Neural cell (in vitro differentiated cells): Measurements from ENCODE around the gene TGFA. TPM values are rescaled to one million over a fixed set of nuclear protein-coding genes. Genes with fewer than 3 reads are reported as not detected.

ENCODE experiments used
- H2AFZ ChIP-seq: fragments of 200-600, 300-800 bp; sonication (generic), shearing (Covaris generic); 2 replicates; pipeline ENCODE4 v1.6.0; 2014; ENCODE audit warnings: low read depth, mild to moderate bottlenecking, antibody characterized with exemption, low read length, moderate library complexity
- H3F3A ChIP-seq: fragments of 200-600 bp; shearing (Covaris generic); 2 replicates; pipeline ENCODE4 v1.6.1; 2016; ENCODE audit warnings: mild to moderate bottlenecking, moderate library complexity, mixed read lengths, antibody characterized with exemption, low read length; ENCODE audit not compliant: insufficient read depth, poor library complexity, severe bottlenecking
- H3K27ac ChIP-seq: fragments of 200-600, 300-800 bp; sonication (generic), shearing (Covaris generic); 2 replicates; pipeline ENCODE4 v1.5.1; 2014; ENCODE audit warnings: mild to moderate bottlenecking, low read length, moderate library complexity
- H3K27me3 ChIP-seq: fragments of 300-800, 200-600 bp; sonication (generic), shearing (Covaris generic); 2 replicates; pipeline ENCODE4 v1.6.0; 2014; ENCODE audit warnings: mild to moderate bottlenecking, low read depth, low read length, moderate library complexity; ENCODE audit not compliant: insufficient read depth
- H3K36me3 ChIP-seq: fragments of 300-800, 200-600 bp; sonication (generic), shearing (Covaris generic); 2 replicates; pipeline ENCODE4 v1.5.1; 2014; ENCODE audit warnings: mild to moderate bottlenecking, antibody characterized with exemption, low read length, moderate library complexity; ENCODE audit not compliant: insufficient read depth
- H3K4me2 ChIP-seq: fragments of 300-800, 200-600 bp; sonication (generic), shearing (Covaris generic); 2 replicates; pipeline ENCODE4 v1.6.0; 2014; ENCODE audit warnings: mild to moderate bottlenecking, low read length
- H3K4me3 ChIP-seq: fragments of 300-800, 200-600 bp; sonication (generic), shearing (Covaris generic); 2 replicates; pipeline ENCODE4 v1.5.1; 2014; ENCODE audit warnings: mild to moderate bottlenecking, low read length, moderate library complexity
- H3K79me2 ChIP-seq: fragments of 200-600 bp; shearing (Covaris generic); replicated peaks from 2 replicates; pipeline ENCODE4 v1.6.0; 2014; ENCODE audit warnings: mild to moderate bottlenecking, low read length, moderate library complexity; ENCODE audit not compliant: insufficient read depth
- H3K9ac ChIP-seq: fragments of 300-800, 200-600 bp; sonication (generic), shearing (Covaris generic); 2 replicates; pipeline ENCODE4 v1.6.1; 2016; ENCODE audit warnings: mild to moderate bottlenecking, low read length, mixed read lengths
- H3K9me2 ChIP-seq: fragments of 200-600 bp; shearing (Covaris generic); 2 replicates; pipeline ENCODE4 v1.6.1; 2016; ENCODE audit warnings: mild to moderate bottlenecking, low read length, mixed read lengths; ENCODE audit not compliant: insufficient read depth
- H3K9me3 ChIP-seq: fragments of 200-600, 300-800 bp; sonication (generic), shearing (Covaris generic); 2 replicates; pipeline ENCODE4 v1.6.1; 2016; ENCODE audit warnings: mild to moderate bottlenecking, mixed run types, low read length, moderate library complexity, mixed read lengths
- H4K20me1 ChIP-seq: fragments of 200-600 bp; shearing (Covaris generic); 2 replicates; pipeline ENCODE4 v1.6.1; 2016; ENCODE audit warnings: mild to moderate bottlenecking, mixed run types; ENCODE audit not compliant: insufficient read depth
- EP300 ChIP-seq: fragments of 450-650 bp; conservative IDR thresholded peaks from 2 replicates; pipeline ENCODE4 v1.6.1; 2014; ENCODE audit warnings: antibody characterized with exemption, mild to moderate bottlenecking, moderate library complexity; ENCODE audit not compliant: poor library complexity, severe bottlenecking
- EZH2 ChIP-seq: fragments of 200-600, 300-800 bp; shearing (Covaris generic), sonication (generic); IDR thresholded peaks from 2 replicates; pipeline ENCODE4 v1.6.1; 2014; ENCODE audit warnings: antibody characterized with exemption, low read length, borderline replicate concordance, mild to moderate bottlenecking; ENCODE audit not compliant: insufficient read depth, poor library complexity, severe bottlenecking
- MXI1 ChIP-seq: fragments of 450-650 bp; conservative IDR thresholded peaks from 2 replicates; pipeline ENCODE4 v1.6.1; 2014; ENCODE audit warnings: antibody characterized with exemption, mild to moderate bottlenecking; ENCODE audit not compliant: poor library complexity, severe bottlenecking
- POLR2AphosphoS5 ChIP-seq: IDR thresholded peaks from 2 replicates; pipeline ENCODE4 v1.6.1; 2012
- RAD21 ChIP-seq: fragments of 450-650 bp; conservative IDR thresholded peaks from 2 replicates; pipeline ENCODE4 v1.6.1; 2014; ENCODE audit warnings: antibody characterized with exemption, mild to moderate bottlenecking, moderate library complexity
- SMC3 ChIP-seq: fragments of 450-650 bp; conservative IDR thresholded peaks from 2 replicates; pipeline ENCODE4 v1.6.1; 2014; ENCODE audit warnings: antibody characterized with exemption, mild to moderate bottlenecking, moderate library complexity; ENCODE audit not compliant: poor library complexity
- TAF1 ChIP-seq: IDR thresholded peaks from 2 replicates; pipeline ENCODE4 v1.6.1; 2012; ENCODE audit warnings: low read depth
- polyA plus RNA-seq: library from polyadenylated mRNA; depleted of rRNA; stranded (reverse); fragments of >200 nt; gene quantifications from 2 replicates; pipeline ENCODE4 v1.2.3, GENCODE V29; 2014
- TF ChIP-seq, protein P1 (sequence below): fragments of 450-650 bp; IDR thresholded peaks from 2 replicates; pipeline ENCODE4 v1.5.1; 2014; ENCODE audit warnings: antibody characterized with exemption, mild to moderate bottlenecking, moderate library complexity; ENCODE audit not compliant: poor library complexity, severe bottlenecking
- TF ChIP-seq, protein P2 (sequence below): IDR thresholded peaks from 2 replicates; pipeline ENCODE4 v1.6.1; 2012; ENCODE audit warnings: borderline replicate concordance

TGFA gene
- polyA plus RNA-seq, 1 donor from 2014 or later = 0.85 TPM

DNA sequence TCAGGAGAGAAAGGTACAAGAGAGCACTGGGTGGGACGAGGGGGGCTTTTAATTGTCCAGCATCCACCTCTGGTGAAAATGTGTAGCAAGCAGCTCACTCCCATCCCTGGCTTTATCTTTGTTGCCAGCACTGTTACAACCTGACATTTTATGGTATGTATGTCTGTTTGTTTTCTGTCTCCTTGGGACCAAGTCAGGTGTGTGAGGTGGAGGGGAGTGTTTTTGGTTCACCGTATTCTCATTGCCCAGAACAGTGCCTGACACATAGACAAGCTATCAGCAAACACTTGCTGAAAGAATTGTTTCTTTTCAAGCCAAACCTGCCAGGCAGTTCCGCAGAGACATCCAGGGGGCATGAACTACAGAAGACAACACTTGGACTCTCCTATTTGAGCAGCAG is 24.7 kb downstream of the TGFA start:
- H3K9me2 ChIP-seq = no peaks in the 10 kb centered on the region
- no peaks in the 10 kb centered on the region for H3F3A ChIP-seq
- no peak overlapping the region for H3K9ac ChIP-seq
- no peaks in the 10 kb centered on the region for H4K20me1 ChIP-seq
- no peak overlapping the region for H3K4me3 ChIP-seq
- TF ChIP-seq, protein P1, sequence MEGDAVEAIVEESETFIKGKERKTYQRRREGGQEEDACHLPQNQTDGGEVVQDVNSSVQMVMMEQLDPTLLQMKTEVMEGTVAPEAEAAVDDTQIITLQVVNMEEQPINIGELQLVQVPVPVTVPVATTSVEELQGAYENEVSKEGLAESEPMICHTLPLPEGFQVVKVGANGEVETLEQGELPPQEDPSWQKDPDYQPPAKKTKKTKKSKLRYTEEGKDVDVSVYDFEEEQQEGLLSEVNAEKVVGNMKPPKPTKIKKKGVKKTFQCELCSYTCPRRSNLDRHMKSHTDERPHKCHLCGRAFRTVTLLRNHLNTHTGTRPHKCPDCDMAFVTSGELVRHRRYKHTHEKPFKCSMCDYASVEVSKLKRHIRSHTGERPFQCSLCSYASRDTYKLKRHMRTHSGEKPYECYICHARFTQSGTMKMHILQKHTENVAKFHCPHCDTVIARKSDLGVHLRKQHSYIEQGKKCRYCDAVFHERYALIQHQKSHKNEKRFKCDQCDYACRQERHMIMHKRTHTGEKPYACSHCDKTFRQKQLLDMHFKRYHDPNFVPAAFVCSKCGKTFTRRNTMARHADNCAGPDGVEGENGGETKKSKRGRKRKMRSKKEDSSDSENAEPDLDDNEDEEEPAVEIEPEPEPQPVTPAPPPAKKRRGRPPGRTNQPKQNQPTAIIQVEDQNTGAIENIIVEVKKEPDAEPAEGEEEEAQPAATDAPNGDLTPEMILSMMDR = no peak
- no peak for TF ChIP-seq MXI1
- no peak for TF ChIP-seq TAF1
- no peak overlapping the region for H3K4me2 ChIP-seq
- H3K9me3 ChIP-seq = no peaks in the 10 kb centered on the region
- no peak overlapping the region for H2AFZ ChIP-seq
- H3K27me3 ChIP-seq = no peaks in the 10 kb centered on the region
- no peak overlapping the region for H3K27ac ChIP-seq
- H3K79me2 ChIP-seq = no peaks in the 10 kb centered on the region
- H3K36me3 ChIP-seq = no peaks in the 10 kb centered on the region

DNA sequence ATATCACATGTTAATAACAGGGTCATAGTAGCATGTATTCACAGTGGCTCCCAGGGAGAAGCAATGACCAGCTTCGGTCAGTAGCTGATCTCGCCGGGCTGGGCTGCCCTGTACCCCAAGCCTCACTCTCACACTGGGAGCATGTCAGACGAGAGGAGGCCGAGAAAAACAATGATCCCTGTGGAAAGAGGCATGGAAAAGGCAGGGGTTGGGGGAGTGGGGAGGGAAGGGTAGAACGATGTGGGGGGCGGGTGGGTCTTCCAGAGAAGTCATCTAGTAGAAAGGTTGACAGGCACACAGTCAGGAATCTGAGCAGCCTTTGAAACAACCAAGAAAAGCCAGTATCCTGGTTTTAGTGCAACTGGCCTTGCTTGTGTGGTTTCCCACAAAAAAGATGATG is 25.4 kb downstream of the TGFA start:
- no peaks in the 10 kb centered on the region for H3K9me3 ChIP-seq
- no peaks in the 10 kb centered on the region for H3K79me2 ChIP-seq
- H3K27ac ChIP-seq = no peak overlapping the region
- H3K9ac ChIP-seq = no peak overlapping the region
- no peaks in the 10 kb centered on the region for H4K20me1 ChIP-seq
- no peaks in the 10 kb centered on the region for H3K9me2 ChIP-seq
- H3F3A ChIP-seq = no peaks in the 10 kb centered on the region
- H3K4me2 ChIP-seq = no peak overlapping the region
- H3K4me3 ChIP-seq = no peak overlapping the region
- no peaks in the 10 kb centered on the region for H3K27me3 ChIP-seq
- no peaks in the 10 kb centered on the region for H3K36me3 ChIP-seq
- H2AFZ ChIP-seq = no peak overlapping the region
- TF ChIP-seq EP300 (no peak), SMC3 (no peak)
- TF ChIP-seq, protein P1 = no peak

DNA sequence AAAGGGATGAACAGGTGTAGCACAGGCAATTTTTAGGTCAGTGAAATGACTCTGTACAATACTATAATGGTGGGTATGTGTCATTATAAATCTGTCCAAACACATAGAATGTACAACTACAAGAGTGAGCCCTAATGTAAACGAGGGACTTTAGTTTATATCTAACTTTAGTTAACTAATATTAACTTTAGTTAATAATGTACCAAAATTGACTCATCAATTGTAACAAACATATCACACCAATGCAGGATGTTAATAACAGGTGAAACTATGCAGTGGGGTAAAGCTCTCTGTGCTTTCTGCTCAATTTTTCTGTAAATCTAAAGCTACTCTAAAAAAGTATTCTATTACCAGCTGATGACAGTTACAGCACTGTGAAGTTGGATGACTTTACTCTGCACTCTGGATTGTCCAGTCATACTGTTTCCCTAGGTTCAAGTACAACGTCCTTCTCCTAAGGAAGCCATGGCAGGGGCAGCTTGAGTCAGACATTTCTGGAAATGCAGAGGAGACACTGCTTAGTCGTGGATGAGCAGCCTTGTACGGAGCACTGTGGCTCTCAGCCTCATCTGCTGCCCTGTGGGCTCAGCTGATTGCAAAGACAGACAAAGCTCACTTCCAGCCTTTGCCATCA is 26.1 kb downstream of the TGFA start:
- H3K9me3 ChIP-seq = no peaks in the 10 kb centered on the region
- H3K36me3 ChIP-seq = no peaks in the 10 kb centered on the region
- no peaks in the 10 kb centered on the region for H3K79me2 ChIP-seq
- no peak overlapping the region for H3K9ac ChIP-seq
- H3K27me3 ChIP-seq = no peaks in the 10 kb centered on the region
- no peak overlapping the region for H3K27ac ChIP-seq
- no peaks in the 10 kb centered on the region for H3K9me2 ChIP-seq
- no peak overlapping the region for H2AFZ ChIP-seq
- H3K4me3 ChIP-seq = no peak overlapping the region
- no peak overlapping the region for H3K4me2 ChIP-seq
- no peaks in the 10 kb centered on the region for H3F3A ChIP-seq
- no peaks in the 10 kb centered on the region for H4K20me1 ChIP-seq
- TF ChIP-seq EP300 (no peak), SMC3 (no peak), MXI1 (no peak), TAF1 (no peak), EZH2 (no peak), POLR2AphosphoS5 (no peak), RAD21 (no peak)
- TF ChIP-seq, protein P1 = no peak
- TF ChIP-seq, protein P2, sequence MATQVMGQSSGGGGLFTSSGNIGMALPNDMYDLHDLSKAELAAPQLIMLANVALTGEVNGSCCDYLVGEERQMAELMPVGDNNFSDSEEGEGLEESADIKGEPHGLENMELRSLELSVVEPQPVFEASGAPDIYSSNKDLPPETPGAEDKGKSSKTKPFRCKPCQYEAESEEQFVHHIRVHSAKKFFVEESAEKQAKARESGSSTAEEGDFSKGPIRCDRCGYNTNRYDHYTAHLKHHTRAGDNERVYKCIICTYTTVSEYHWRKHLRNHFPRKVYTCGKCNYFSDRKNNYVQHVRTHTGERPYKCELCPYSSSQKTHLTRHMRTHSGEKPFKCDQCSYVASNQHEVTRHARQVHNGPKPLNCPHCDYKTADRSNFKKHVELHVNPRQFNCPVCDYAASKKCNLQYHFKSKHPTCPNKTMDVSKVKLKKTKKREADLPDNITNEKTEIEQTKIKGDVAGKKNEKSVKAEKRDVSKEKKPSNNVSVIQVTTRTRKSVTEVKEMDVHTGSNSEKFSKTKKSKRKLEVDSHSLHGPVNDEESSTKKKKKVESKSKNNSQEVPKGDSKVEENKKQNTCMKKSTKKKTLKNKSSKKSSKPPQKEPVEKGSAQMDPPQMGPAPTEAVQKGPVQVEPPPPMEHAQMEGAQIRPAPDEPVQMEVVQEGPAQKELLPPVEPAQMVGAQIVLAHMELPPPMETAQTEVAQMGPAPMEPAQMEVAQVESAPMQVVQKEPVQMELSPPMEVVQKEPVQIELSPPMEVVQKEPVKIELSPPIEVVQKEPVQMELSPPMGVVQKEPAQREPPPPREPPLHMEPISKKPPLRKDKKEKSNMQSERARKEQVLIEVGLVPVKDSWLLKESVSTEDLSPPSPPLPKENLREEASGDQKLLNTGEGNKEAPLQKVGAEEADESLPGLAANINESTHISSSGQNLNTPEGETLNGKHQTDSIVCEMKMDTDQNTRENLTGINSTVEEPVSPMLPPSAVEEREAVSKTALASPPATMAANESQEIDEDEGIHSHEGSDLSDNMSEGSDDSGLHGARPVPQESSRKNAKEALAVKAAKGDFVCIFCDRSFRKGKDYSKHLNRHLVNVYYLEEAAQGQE = no peak
